ENCODE measurements around the gene BMP6.

Gene BMP6

GRCh38 chr6:7909323-7910276 lies 183.7 kb downstream of the BMP6 start:
- Histone ChIP-seq H3K9ac (ENCODE audit: low read length) (peak overlapping the region; percentile 100), H3K4me2 (ENCODE audit: low read depth, low read length) (peak overlapping the region; percentile 100), H3K4me1 (ENCODE audit: low read length) (peaks cover 44% of the 10 kb centered on the region), H3K9me2 (replicated peaks; ENCODE audit: insufficient read depth, low read length) (no peaks in the 10 kb centered on the region), H4K20me1 (ENCODE audit: insufficient read depth, low read length) (no peaks in the 10 kb centered on the region), H2AFZ (ENCODE audit: low read length) (no peak overlapping the region), H3K9me3 (replicated peaks; ENCODE audit: insufficient read depth, low read length) (no peaks in the 10 kb centered on the region), H3K36me3 (replicated peaks; ENCODE audit: insufficient read depth, low read length) (peaks cover 41% of the 10 kb centered on the region), H3F3A (ENCODE audit: insufficient read depth, low read length) (peaks cover 86% of the 10 kb centered on the region), H3K27ac (ENCODE audit: low read length) (peak overlapping the region; percentile 100), H3K4me3 (ENCODE audit: low read length) (peak overlapping the region; percentile 94), H3K79me2 (ENCODE audit: low read length) (peaks cover 93% of the 10 kb centered on the region), H3K27me3 (replicated peaks; ENCODE audit: insufficient read depth, low read length) (no peaks in the 10 kb centered on the region)
- TF ChIP-seq EZH2 (optimal IDR thresholded peaks at IDR 0.05; ENCODE audit: low read depth, low read length) (no peak), EZH2phosphoT487 (IDR thresholded peaks at IDR 0.05; ENCODE audit: low read length) (no peak)
- TF ChIP-seq, protein P1, sequence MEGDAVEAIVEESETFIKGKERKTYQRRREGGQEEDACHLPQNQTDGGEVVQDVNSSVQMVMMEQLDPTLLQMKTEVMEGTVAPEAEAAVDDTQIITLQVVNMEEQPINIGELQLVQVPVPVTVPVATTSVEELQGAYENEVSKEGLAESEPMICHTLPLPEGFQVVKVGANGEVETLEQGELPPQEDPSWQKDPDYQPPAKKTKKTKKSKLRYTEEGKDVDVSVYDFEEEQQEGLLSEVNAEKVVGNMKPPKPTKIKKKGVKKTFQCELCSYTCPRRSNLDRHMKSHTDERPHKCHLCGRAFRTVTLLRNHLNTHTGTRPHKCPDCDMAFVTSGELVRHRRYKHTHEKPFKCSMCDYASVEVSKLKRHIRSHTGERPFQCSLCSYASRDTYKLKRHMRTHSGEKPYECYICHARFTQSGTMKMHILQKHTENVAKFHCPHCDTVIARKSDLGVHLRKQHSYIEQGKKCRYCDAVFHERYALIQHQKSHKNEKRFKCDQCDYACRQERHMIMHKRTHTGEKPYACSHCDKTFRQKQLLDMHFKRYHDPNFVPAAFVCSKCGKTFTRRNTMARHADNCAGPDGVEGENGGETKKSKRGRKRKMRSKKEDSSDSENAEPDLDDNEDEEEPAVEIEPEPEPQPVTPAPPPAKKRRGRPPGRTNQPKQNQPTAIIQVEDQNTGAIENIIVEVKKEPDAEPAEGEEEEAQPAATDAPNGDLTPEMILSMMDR (IDR thresholded peaks at IDR 0.05; ENCODE audit: low read length): no peak
- DNase-seq: peak; percentile 36

- peak overlapping the region; percentile 100 for H3K9ac ChIP-seq (ENCODE audit: low read length)
- TF ChIP-seq, protein P1 (IDR thresholded peaks at IDR 0.05; ENCODE audit: low read length): no peak
- peaks cover 40% of the 10 kb centered on the region for H3K36me3 ChIP-seq (replicated peaks; ENCODE audit: insufficient read depth, low read length)
- no peak for DNase-seq
- H3F3A ChIP-seq (ENCODE audit: insufficient read depth, low read length): peaks cover 81% of the 10 kb centered on the region
- no peak overlapping the region for H3K4me2 ChIP-seq (ENCODE audit: low read depth, low read length)
- H3K27me3 ChIP-seq (replicated peaks; ENCODE audit: insufficient read depth, low read length): no peaks in the 10 kb centered on the region
- H3K27ac ChIP-seq (ENCODE audit: low read length): peak overlapping the region; percentile 100; the same call in 1 of the 2 replicates
- H3K9me2 ChIP-seq (replicated peaks; ENCODE audit: insufficient read depth, low read length): no peaks in the 10 kb centered on the region
- H3K4me3 ChIP-seq (ENCODE audit: low read length): peak overlapping the region; percentile 45; the same call in 1 of the 2 replicates
- H2AFZ ChIP-seq (ENCODE audit: low read length): no peak overlapping the region
- H3K79me2 ChIP-seq (ENCODE audit: low read length): peaks cover 93% of the 10 kb centered on the region
- no peaks in the 10 kb centered on the region for H3K9me3 ChIP-seq (replicated peaks; ENCODE audit: insufficient read depth, low read length)
- no peaks in the 10 kb centered on the region for H4K20me1 ChIP-seq (ENCODE audit: insufficient read depth, low read length)
- peaks cover 44% of the 10 kb centered on the region for H3K4me1 ChIP-seq (ENCODE audit: low read length)
These were observed 184.4 kb downstream of the BMP6 start for GRCh38 chr6:7910298-7910653.

DNA sequence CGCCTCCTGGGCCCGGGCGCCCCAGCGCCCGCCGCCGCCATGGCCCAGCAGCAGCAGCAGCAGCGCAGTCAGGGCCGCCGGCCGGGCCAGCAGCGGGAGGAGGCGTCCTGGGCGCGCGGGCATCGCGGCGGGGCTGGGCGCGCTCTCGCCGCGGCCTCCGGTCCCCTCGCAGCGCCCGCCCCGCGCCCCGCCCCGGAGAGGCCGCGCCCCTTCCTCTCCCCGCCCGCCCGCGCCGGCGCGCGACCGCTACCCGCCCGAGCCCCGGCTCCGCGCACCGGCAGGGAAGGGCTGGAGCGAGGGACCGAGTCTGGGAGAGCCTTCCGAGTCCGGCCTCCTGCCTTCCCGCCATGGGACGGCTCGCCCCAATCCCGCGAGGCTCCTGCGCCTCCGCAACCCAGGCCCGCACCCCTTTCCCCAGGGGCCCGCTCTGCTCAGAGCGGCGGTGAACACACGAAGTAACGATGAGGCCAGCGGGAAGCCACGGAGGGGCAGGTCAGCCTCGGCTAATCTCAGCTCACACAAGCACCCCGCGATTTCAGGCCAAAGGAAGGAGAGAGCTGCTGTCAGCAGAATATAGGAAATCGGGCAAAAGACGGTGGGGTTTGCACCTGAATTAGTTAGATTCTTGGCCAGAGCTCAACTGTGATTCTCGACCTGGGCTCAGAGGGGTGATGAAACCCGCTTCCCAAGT lies 184.9 kb downstream of the BMP6 start, which contains the start of gene TXNDC5:
Gene TXNDC5, minus strand, starts transcription at position 135 of the 691 bp plus-strand sequence. Its CDS starts 12 bp downstream, at position 123.
- H2AFZ ChIP-seq (ENCODE audit: low read length): no peak within 1 kb of the TSS
- peak within 1 kb of the TSS; percentile 94 for H3K4me3 ChIP-seq (ENCODE audit: low read length)
- H3K9me3 ChIP-seq (replicated peaks; ENCODE audit: insufficient read depth, low read length): no peaks in the 10 kb centered on the region
- H3K36me3 ChIP-seq (replicated peaks; ENCODE audit: insufficient read depth, low read length): peaks cover 35% of the 10 kb centered on the region
- peak; percentile 80 for DNase-seq
- H3K4me1 ChIP-seq (ENCODE audit: low read length): peaks cover 44% of the 10 kb centered on the region
- peaks cover 80% of the 10 kb centered on the region for H3F3A ChIP-seq (ENCODE audit: insufficient read depth, low read length)
- H3K9me2 ChIP-seq (replicated peaks; ENCODE audit: insufficient read depth, low read length): no peaks in the 10 kb centered on the region
- H3K27me3 ChIP-seq (replicated peaks; ENCODE audit: insufficient read depth, low read length): no peaks in the 10 kb centered on the region
- peak within 1 kb of the TSS; percentile 100 for H3K27ac ChIP-seq (ENCODE audit: low read length)
- H3K4me2 ChIP-seq (ENCODE audit: low read depth, low read length): peak within 1 kb of the TSS; percentile 100
- peaks cover 93% of the 10 kb centered on the region for H3K79me2 ChIP-seq (ENCODE audit: low read length)
- H4K20me1 ChIP-seq (ENCODE audit: insufficient read depth, low read length): no peaks in the 10 kb centered on the region
- TF ChIP-seq EZH2phosphoT487 (IDR thresholded peaks at IDR 0.05; ENCODE audit: low read length): no peak
- TF ChIP-seq, protein P1 (IDR thresholded peaks at IDR 0.05; ENCODE audit: low read length): no peak
- TF ChIP-seq EZH2 (optimal IDR thresholded peaks at IDR 0.05; ENCODE audit: low read depth, low read length): no peak
- peak within 1 kb of the TSS; percentile 100 for H3K9ac ChIP-seq (ENCODE audit: low read length)

Data from MM.1S (cell line).